HG03196 (cell line): ENCODE measurements around the gene TRPC1.
"Not testable (repeated sequence)": the region's sequence is repeated elsewhere in the genome, so short reads cannot be mapped to it uniquely, and the experiment has no call there.

ENCODE experiments used
- ATAC-seq: cut with Tn5 transposase; IDR thresholded peaks from one replicate; pipeline ENCODE4 v1.9.1; 2021; ENCODE audit not compliant: unreplicated experiment

The TRPC1 gene

GRCh38 chr3:142750531-142750930 is 26.7 kb downstream of the TRPC1 start:
- not testable (repeated sequence) for ATAC-seq

GRCh38 chr3:142752605-142753004 is 28.8 kb downstream of the TRPC1 start:
- ATAC-seq = not testable (repeated sequence)

GRCh38 chr3:142754494-142754893 is 30.7 kb downstream of the TRPC1 start:
- ATAC-seq = no peak

- ATAC-seq = no peak
Measured at GRCh38 chr3:142768338-142768737, 44.5 kb downstream of the TRPC1 start.

GRCh38 chr3:142777927-142778326 is 54.1 kb downstream of the TRPC1 start:
- ATAC-seq = no peak

- ATAC-seq = no peak
Measured at GRCh38 chr3:142778541-142778940, 54.7 kb downstream of the TRPC1 start.

GRCh38 chr3:142779591-142779990 is 55.8 kb downstream of the TRPC1 start:
- ATAC-seq = no peak

GRCh38 chr3:142782616-142783015 is 58.8 kb downstream of the TRPC1 start:
- no peak for ATAC-seq

- no peak for ATAC-seq
Measured at GRCh38 chr3:142784228-142784627, 60.4 kb downstream of the TRPC1 start.

- ATAC-seq = no peak
Measured at GRCh38 chr3:142785996-142786395, 62.2 kb downstream of the TRPC1 start.

- no peak for ATAC-seq
Measured at GRCh38 chr3:142787719-142788118, 63.9 kb downstream of the TRPC1 start.

GRCh38 chr3:142794508-142794907 is 70.7 kb downstream of the TRPC1 start:
- no peak for ATAC-seq

- no peak for ATAC-seq
Measured at GRCh38 chr3:142795332-142795731, 71.5 kb downstream of the TRPC1 start.

- no peak for ATAC-seq
Measured at GRCh38 chr3:142796823-142797222, 73.0 kb downstream of the TRPC1 start.

GRCh38 chr3:142801746-142802145 is 77.9 kb downstream of the TRPC1 start:
- ATAC-seq = no peak

GRCh38 chr3:142802891-142803290 is 79.1 kb downstream of the TRPC1 start:
- no peak for ATAC-seq

- no peak for ATAC-seq
Measured at GRCh38 chr3:142808103-142808917, 84.5 kb downstream of the TRPC1 start.

GRCh38 chr3:142809259-142809658 is 85.4 kb downstream of the TRPC1 start:
- ATAC-seq = no peak

GRCh38 chr3:142815803-142816202 is 92.0 kb downstream of the TRPC1 start:
- ATAC-seq = no peak

- ATAC-seq = no peak
Measured at GRCh38 chr3:142817356-142817755, 93.5 kb downstream of the TRPC1 start.

- ATAC-seq = no peak
Measured at GRCh38 chr3:142817897-142818296, 94.1 kb downstream of the TRPC1 start.

GRCh38 chr3:142818651-142819050 is 94.8 kb downstream of the TRPC1 start:
- no peak for ATAC-seq

- no peak for ATAC-seq
Measured at GRCh38 chr3:142819179-142819578, 95.3 kb downstream of the TRPC1 start.
